Astrocyte (in vitro differentiated cells and primary cell): ENCODE results near the gene RPRD1B. TPM values are rescaled to one million over a fixed set of nuclear protein-coding genes. Genes with fewer than 3 reads are reported as not detected.

ENCODE experiments used
- DNase-seq: peaks from one replicate; pipeline ENCODE4 v3.0.0-alpha.2; 2010; ENCODE audit warnings: low read depth
- FAIRE-seq: peaks from 2 replicates; lab custom pipeline; 2011; peaks lifted over from hg19 to GRCh38; lab: Jason Lieb, UNC
- H2AFZ ChIP-seq: 2 replicates; pipeline ENCODE4 v1.6.0; 2012; ENCODE audit warnings: low read depth, low read length, inconsistent platforms
- H3K27ac ChIP-seq: 2 replicates; pipeline ENCODE4 v1.5.1; 2011; ENCODE audit warnings: low read depth, low read length, inconsistent platforms
- H3K27me3 ChIP-seq: 2 replicates; pipeline ENCODE4 v1.6.0; 2011; ENCODE audit warnings: low read length, inconsistent platforms; ENCODE audit not compliant: insufficient read depth
- H3K36me3 ChIP-seq: 2 replicates; pipeline ENCODE4 v1.5.1; 2011; ENCODE audit warnings: low read length, inconsistent platforms; ENCODE audit not compliant: insufficient read depth
- H3K4me1 ChIP-seq: 2 replicates; pipeline ENCODE4 v1.5.1; 2011; ENCODE audit warnings: low read length, inconsistent platforms; ENCODE audit not compliant: insufficient read depth
- H3K4me2 ChIP-seq: 2 replicates; pipeline ENCODE4 v1.6.0; 2012; ENCODE audit warnings: low read length, inconsistent platforms
- H3K4me3 ChIP-seq: 2 replicates; pipeline ENCODE4 v1.5.1; 2011; ENCODE audit warnings: low read depth, mild to moderate bottlenecking, low read length, inconsistent platforms; ENCODE audit not compliant: insufficient read depth
- H3K79me2 ChIP-seq: 2 replicates; pipeline ENCODE4 v1.6.0; 2012; ENCODE audit warnings: mild to moderate bottlenecking, low read length, inconsistent platforms; ENCODE audit not compliant: insufficient read depth
- H3K9ac ChIP-seq: 2 replicates; pipeline ENCODE4 v1.6.0; 2012; ENCODE audit warnings: mild to moderate bottlenecking, low read length, inconsistent platforms
- H3K9me3 ChIP-seq: 2 replicates; pipeline ENCODE4 v1.5.1; 2012; ENCODE audit warnings: low read depth, mild to moderate bottlenecking, low read length, inconsistent platforms; ENCODE audit not compliant: insufficient read depth
- H4K20me1 ChIP-seq: 2 replicates; pipeline ENCODE4 v1.6.0; 2012; ENCODE audit warnings: low read length, inconsistent platforms; ENCODE audit not compliant: insufficient read depth
- H3K27ac Mint-ChIP-seq: one replicate; pipeline ENCODE4 v1.8.0; 2021; ENCODE audit warnings: mild to moderate bottlenecking, mixed read lengths; ENCODE audit not compliant: unreplicated experiment
- H3K27me3 Mint-ChIP-seq: one replicate; pipeline ENCODE4 v1.8.0; 2021; ENCODE audit warnings: low read depth, mixed read lengths; ENCODE audit not compliant: unreplicated experiment
- H3K36me3 Mint-ChIP-seq: one replicate; pipeline ENCODE4 v1.8.0; 2021; ENCODE audit warnings: low read depth, mixed read lengths; ENCODE audit not compliant: unreplicated experiment
- H3K4me1 Mint-ChIP-seq: one replicate; pipeline ENCODE4 v1.8.0; 2021; ENCODE audit warnings: low read depth, mixed read lengths; ENCODE audit not compliant: unreplicated experiment
- H3K4me3 Mint-ChIP-seq: one replicate; pipeline ENCODE4 v1.8.0; 2021; ENCODE audit warnings: mild to moderate bottlenecking, moderate library complexity, mixed read lengths; ENCODE audit not compliant: unreplicated experiment
- H3K9me3 Mint-ChIP-seq: one replicate; pipeline ENCODE4 v1.8.0; 2021; ENCODE audit warnings: mild to moderate bottlenecking, mixed read lengths; ENCODE audit not compliant: unreplicated experiment
- CTCF ChIP-seq: IDR thresholded peaks from 2 replicates; pipeline ENCODE4 v1.5.1; 2011; ENCODE audit warnings: low read depth, mild to moderate bottlenecking, inconsistent platforms, low read length, moderate library complexity; ENCODE audit not compliant: insufficient read depth
- EZH2 ChIP-seq: IDR thresholded peaks from 2 replicates; pipeline ENCODE4 v1.6.1; 2012; ENCODE audit warnings: mild to moderate bottlenecking, low read length, inconsistent platforms; ENCODE audit not compliant: insufficient read depth
- total RNA-seq: library from RNA; stranded (reverse); gene quantifications from 2 replicates; pipeline ENCODE4 v1.2.1, GENCODE V29; 2021

The RPRD1B gene
- total RNA-seq, 1 donor from 2014 or later = 20.7 TPM

DNA sequence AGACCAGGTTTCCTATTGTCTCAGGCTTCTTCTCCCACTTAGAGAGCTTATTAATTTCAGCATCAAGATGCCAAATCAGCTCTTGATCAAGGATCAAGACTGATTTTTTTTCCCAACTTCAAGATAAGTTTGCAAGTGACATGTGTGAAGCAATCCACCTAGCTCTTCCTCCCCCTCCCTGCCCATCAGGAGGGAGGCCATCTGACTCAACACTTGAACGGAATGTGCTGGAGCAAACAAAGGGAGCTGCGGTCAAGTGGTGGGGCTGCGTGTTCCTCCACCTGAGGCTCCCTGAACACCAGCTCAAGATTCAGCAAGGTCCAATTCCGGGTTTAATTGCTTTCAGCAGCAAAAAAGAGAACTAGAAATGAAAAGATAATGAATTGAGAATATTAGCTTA is 39.0 kb upstream of the RPRD1B start:
- FAIRE-seq = no peak
- H3K27ac Mint-ChIP-seq = no peak overlapping the region

DNA sequence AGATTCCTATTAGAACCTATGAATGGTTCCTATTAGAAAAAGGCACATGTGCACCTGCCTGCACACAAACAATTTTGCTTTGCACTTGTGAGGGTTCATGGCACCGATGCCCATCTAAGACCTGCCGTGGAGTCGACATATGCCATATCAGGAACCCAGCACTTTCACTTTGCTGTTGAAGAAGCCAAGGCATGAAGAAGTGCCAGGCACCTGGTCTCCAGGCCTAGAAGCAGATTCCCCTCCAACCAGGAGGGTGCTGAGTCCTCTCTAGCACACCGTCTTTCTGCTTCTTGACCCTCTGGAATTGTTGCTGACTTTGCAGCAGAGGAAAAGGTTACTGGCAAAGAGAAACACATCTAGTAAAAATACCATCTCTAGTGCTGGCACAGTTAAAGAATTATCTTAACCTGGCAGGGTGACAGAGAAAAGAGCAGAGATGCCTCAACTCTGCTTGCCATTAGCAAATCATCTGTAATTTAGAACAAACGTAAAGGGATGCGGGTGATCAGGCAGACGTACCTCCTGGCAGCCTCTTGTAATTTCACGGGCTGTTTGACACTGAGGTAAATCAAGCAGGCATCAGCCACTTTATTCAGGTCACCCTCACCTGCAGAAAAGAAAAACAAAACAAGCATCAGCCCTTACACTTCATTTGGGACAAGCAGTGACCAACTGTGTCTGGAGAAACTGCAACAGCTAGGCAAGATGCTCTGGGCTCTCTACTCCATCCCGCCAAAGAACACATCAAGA is 37.5 kb upstream of the RPRD1B start:
- Histone ChIP-seq H4K20me1 (peaks cover 12% of the 10 kb centered on the region), H3K36me3 (peaks cover 17% of the 10 kb centered on the region), H3K27me3 (no peaks in the 10 kb centered on the region), H3K9me3 (no peaks in the 10 kb centered on the region), H3K27ac (no peak overlapping the region), H3K9ac (no peak overlapping the region), H3K79me2 (no peaks in the 10 kb centered on the region), H3K4me2 (no peak overlapping the region), H3K4me1 (peaks cover 40% of the 10 kb centered on the region), H3K4me3 (no peak overlapping the region), H2AFZ (no peak overlapping the region)
- H3K36me3 Mint-ChIP-seq = peaks cover 23% of the 10 kb centered on the region
- no peaks in the 10 kb centered on the region for H3K27me3 Mint-ChIP-seq
- no peaks in the 10 kb centered on the region for H3K9me3 Mint-ChIP-seq
- no peak overlapping the region for H3K4me3 Mint-ChIP-seq
- H3K4me1 Mint-ChIP-seq = peaks cover 36% of the 10 kb centered on the region
- H3K27ac Mint-ChIP-seq = no peak overlapping the region
- DNase-seq (no peak), FAIRE-seq (no peak)
- no peak for TF ChIP-seq CTCF
- no peak for TF ChIP-seq EZH2

More for the DNA sequence above, 39.0 kb upstream of the RPRD1B start:
- Histone ChIP-seq H4K20me1 (peaks cover 19% of the 10 kb centered on the region), H3K4me2 (peak overlapping the region; percentile 25), H3K36me3 (peaks cover 13% of the 10 kb centered on the region), H3K27me3 (no peaks in the 10 kb centered on the region), H3K4me3 (no peak overlapping the region), H3K79me2 (no peaks in the 10 kb centered on the region), H3K27ac (no peak overlapping the region), H3K9me3 (no peaks in the 10 kb centered on the region), H3K4me1 (peaks cover 49% of the 10 kb centered on the region), H3K9ac (peak overlapping the region; percentile 9), H2AFZ (no peak overlapping the region)
- no peak for TF ChIP-seq EZH2
- no peak for TF ChIP-seq CTCF
- peak; percentile 83 for DNase-seq
- Mint-ChIP-seq H3K36me3 (peaks cover 19% of the 10 kb centered on the region), H3K4me3 (peak overlapping the region; percentile 21), H3K27me3 (no peaks in the 10 kb centered on the region), H3K9me3 (no peaks in the 10 kb centered on the region), H3K4me1 (peaks cover 39% of the 10 kb centered on the region)

GRCh38 chr20:37997516-37997915 is 36.0 kb upstream of the RPRD1B start:
- H3K79me2 ChIP-seq = no peaks in the 10 kb centered on the region
- no peaks in the 10 kb centered on the region for H3K9me3 Mint-ChIP-seq
- H3K4me1 Mint-ChIP-seq = peaks cover 45% of the 10 kb centered on the region
- H3K4me3 ChIP-seq = no peak overlapping the region
- H3K9ac ChIP-seq = no peak overlapping the region
- peaks cover 17% of the 10 kb centered on the region for H3K36me3 ChIP-seq
- no peak overlapping the region for H2AFZ ChIP-seq
- H3K9me3 ChIP-seq = no peaks in the 10 kb centered on the region
- no peak overlapping the region for H3K27ac Mint-ChIP-seq
- H3K27me3 Mint-ChIP-seq = no peaks in the 10 kb centered on the region
- DNase-seq = no peak
- no peak overlapping the region for H3K4me2 ChIP-seq
- H3K27me3 ChIP-seq = no peaks in the 10 kb centered on the region
- H4K20me1 ChIP-seq = peaks cover 8% of the 10 kb centered on the region
- TF ChIP-seq EZH2 (no peak), CTCF (no peak)
- FAIRE-seq = no peak
- peaks cover 41% of the 10 kb centered on the region for H3K4me1 ChIP-seq
- no peak overlapping the region for H3K4me3 Mint-ChIP-seq
- peaks cover 23% of the 10 kb centered on the region for H3K36me3 Mint-ChIP-seq
- H3K27ac ChIP-seq = no peak overlapping the region
